Activated CD8-positive, alpha-beta T cell treated with anti-CD3 and anti-CD28 coated beads for 36 hours (primary cell): ENCODE data around the gene SLIT2. TPM values are rescaled to one million over a fixed set of nuclear protein-coding genes. Genes with fewer than 3 reads are reported as not detected.

Experiments
- ATAC-seq: fragments of 200-7000 bp; cut with Tn5 transposase; one replicate; pipeline ENCODE4 v1.10.0; 2021; ENCODE audit warnings: mild to moderate bottlenecking, moderate library complexity
- CTCF ChIA-PET: fragments of 350-600 bp; sonication (Branson Sonifier 250); formaldehyde crosslinking; loops from one replicate; lab custom pipeline; 2021; ENCODE audit warnings: antibody characterized with exemption; lab: Charles Lee
- POLR2A ChIA-PET: fragments of 350-600 bp; sonication (Branson Sonifier 250); formaldehyde crosslinking; loops from one replicate; lab custom pipeline; 2021; ENCODE audit warnings: antibody characterized with exemption; lab: Charles Lee
- DNase-seq: peaks from one replicate; pipeline ENCODE4 v3.0.0-alpha.2; 2020
- H3K27ac Mint-ChIP-seq: one replicate; pipeline ENCODE4 v1.8.0; 2021; ENCODE audit warnings: mild to moderate bottlenecking, mixed read lengths
- H3K27me3 Mint-ChIP-seq: one replicate; pipeline ENCODE4 v1.8.0; 2021; ENCODE audit warnings: mixed read lengths
- H3K36me3 Mint-ChIP-seq: one replicate; pipeline ENCODE4 v1.8.0; 2021; ENCODE audit warnings: low read depth, mixed read lengths
- H3K4me1 Mint-ChIP-seq: one replicate; pipeline ENCODE4 v1.8.0; 2021; ENCODE audit warnings: low read depth, mixed read lengths
- H3K4me3 Mint-ChIP-seq: one replicate; pipeline ENCODE4 v1.8.0; 2021; ENCODE audit warnings: mild to moderate bottlenecking, moderate library complexity, mixed read lengths
- H3K9me3 Mint-ChIP-seq: one replicate; pipeline ENCODE4 v1.8.0; 2021; ENCODE audit warnings: mixed read lengths
- CTCF ChIP-seq: fragments of 200-600 bp; IDR thresholded peaks from one replicate; pipeline ENCODE4 v1.8.0; 2022; ENCODE audit warnings: antibody characterized with exemption, mild to moderate bottlenecking
- intact Hi-C: fragments of 100-400 bp; cut with micrococcal nuclease; formaldehyde crosslinking; loops from one replicate; pipeline ENCODE4 v1.10.0; 2022
- total RNA-seq, 2 experiments: library from RNA; stranded (reverse); gene quantifications; one replicate each; pipeline ENCODE4 v1.2.3, GENCODE V29; 2021

Gene SLIT2
- total RNA-seq, 2 experiments from 2014 or later = not detected

GRCh38 chr4:20219521-20219920 lies 32.2 kb upstream of the SLIT2 start:
- no peak for DNase-seq
- H3K4me3 Mint-ChIP-seq = no peak overlapping the region
- peaks cover 8% of the 10 kb centered on the region for H3K9me3 Mint-ChIP-seq
- intact Hi-C loops = no loop called here
- H3K4me1 Mint-ChIP-seq = no peaks in the 10 kb centered on the region
- H3K27ac Mint-ChIP-seq = no peak overlapping the region
- H3K36me3 Mint-ChIP-seq = no peaks in the 10 kb centered on the region
- ChIA-PET POLR2A (interaction anchor here (0.6 kb wide), 1 partner anchor 618 kb away, joined by 3 read pairs; no protein-coding TSS in a partner anchor), CTCF (no interaction called here)
- TF ChIP-seq CTCF = no peak
- no peak for ATAC-seq
- no peaks in the 10 kb centered on the region for H3K27me3 Mint-ChIP-seq

- no peaks in the 10 kb centered on the region for H3K27me3 Mint-ChIP-seq
- no peaks in the 10 kb centered on the region for H3K9me3 Mint-ChIP-seq
Measured at GRCh38 chr4:20237894-20238537, 13.7 kb upstream of the SLIT2 start.

GRCh38 chr4:20248155-20248558 lies 3.5 kb upstream of the SLIT2 start:
- TF ChIP-seq CTCF = peak; percentile 54
- ChIA-PET CTCF (interaction anchor here (1.0 to 1.9 kb wide), 3 partner anchors 12 to 89 kb away, joined by 3 to 12 read pairs (median 3); no protein-coding TSS in a partner anchor), POLR2A (no interaction called here)
- ATAC-seq = no peak
- no peak for DNase-seq
- no peak overlapping the region for H3K27ac Mint-ChIP-seq
- H3K4me1 Mint-ChIP-seq = peaks cover 5% of the 10 kb centered on the region
- peaks cover 3% of the 10 kb centered on the region for H3K9me3 Mint-ChIP-seq
- peaks cover 24% of the 10 kb centered on the region for H3K27me3 Mint-ChIP-seq
- intact Hi-C loops = no loop called here
- no peak overlapping the region for H3K4me3 Mint-ChIP-seq
- no peaks in the 10 kb centered on the region for H3K36me3 Mint-ChIP-seq

More at GRCh38 chr4:20237894-20238537, 13.7 kb upstream of the SLIT2 start:
- no peak for DNase-seq
- ChIA-PET CTCF (interaction anchor here (1.0 kb wide), 1 partner anchor 9 kb away, joined by 3 read pairs; no protein-coding TSS in a partner anchor), POLR2A (no interaction called here)
- ATAC-seq = no peak
- Mint-ChIP-seq H3K4me3 (no peak overlapping the region), H3K27ac (no peak overlapping the region), H3K36me3 (no peaks in the 10 kb centered on the region), H3K4me1 (no peaks in the 10 kb centered on the region)
- intact Hi-C loops = no loop called here
- no peak for TF ChIP-seq CTCF

- Mint-ChIP-seq H3K27ac (no peak overlapping the region), H3K36me3 (no peaks in the 10 kb centered on the region), H3K9me3 (no peaks in the 10 kb centered on the region), H3K4me3 (no peak overlapping the region), H3K4me1 (peaks cover 5% of the 10 kb centered on the region), H3K27me3 (peaks cover 35% of the 10 kb centered on the region)
- ATAC-seq (no peak), DNase-seq (no peak)
- no peak for TF ChIP-seq CTCF
- CTCF ChIA-PET = interaction anchor here (1.6 to 1.9 kb wide), 2 partner anchors 11 to 14 kb away, joined by 3 to 12 read pairs; no protein-coding TSS in a partner anchor
- POLR2A ChIA-PET = no interaction called here
- intact Hi-C loops = no loop called here
Measured at GRCh38 chr4:20249333-20249732, 2.4 kb upstream of the SLIT2 start.

GRCh38 chr4:20251031-20251795 lies 492 bp upstream of the SLIT2 start:
- TF ChIP-seq CTCF = no peak
- Mint-ChIP-seq H3K9me3 (no peaks in the 10 kb centered on the region), H3K27me3 (peaks cover 44% of the 10 kb centered on the region), H3K27ac (no peak overlapping the region), H3K4me3 (peak overlapping the region; percentile 23), H3K4me1 (peaks cover 5% of the 10 kb centered on the region), H3K36me3 (no peaks in the 10 kb centered on the region)
- intact Hi-C loops = no loop called here
- CTCF ChIA-PET = no interaction called here
- POLR2A ChIA-PET = no interaction called here
- ATAC-seq (no peak), DNase-seq (no peak)
